AG09309 (cell line): ENCODE measurements around the gene PSMG4.

Experiments used
- DNase-seq: peaks from one replicate; pipeline ENCODE4 v3.0.0-alpha.2; 2010; ENCODE audit warnings: low read depth
- H3K4me3 ChIP-seq: 2 replicates; pipeline ENCODE4 v1.5.1; 2011; ENCODE audit warnings: mild to moderate bottlenecking, low read depth, low read length, moderate library complexity; ENCODE audit not compliant: control insufficient read depth
- TF ChIP-seq, protein P1 (sequence below): IDR thresholded peaks from 2 replicates; pipeline ENCODE4 v1.5.1; 2011; ENCODE audit warnings: mild to moderate bottlenecking, low read depth, low read length, inconsistent platforms; ENCODE audit not compliant: insufficient read depth, control insufficient read depth; ENCODE audit errors: missing control alignments

Gene PSMG4

GRCh38 chr6:3265671-3266070 is 6.9 kb downstream of the PSMG4 start:
- no peak for DNase-seq
- TF ChIP-seq, protein P1, sequence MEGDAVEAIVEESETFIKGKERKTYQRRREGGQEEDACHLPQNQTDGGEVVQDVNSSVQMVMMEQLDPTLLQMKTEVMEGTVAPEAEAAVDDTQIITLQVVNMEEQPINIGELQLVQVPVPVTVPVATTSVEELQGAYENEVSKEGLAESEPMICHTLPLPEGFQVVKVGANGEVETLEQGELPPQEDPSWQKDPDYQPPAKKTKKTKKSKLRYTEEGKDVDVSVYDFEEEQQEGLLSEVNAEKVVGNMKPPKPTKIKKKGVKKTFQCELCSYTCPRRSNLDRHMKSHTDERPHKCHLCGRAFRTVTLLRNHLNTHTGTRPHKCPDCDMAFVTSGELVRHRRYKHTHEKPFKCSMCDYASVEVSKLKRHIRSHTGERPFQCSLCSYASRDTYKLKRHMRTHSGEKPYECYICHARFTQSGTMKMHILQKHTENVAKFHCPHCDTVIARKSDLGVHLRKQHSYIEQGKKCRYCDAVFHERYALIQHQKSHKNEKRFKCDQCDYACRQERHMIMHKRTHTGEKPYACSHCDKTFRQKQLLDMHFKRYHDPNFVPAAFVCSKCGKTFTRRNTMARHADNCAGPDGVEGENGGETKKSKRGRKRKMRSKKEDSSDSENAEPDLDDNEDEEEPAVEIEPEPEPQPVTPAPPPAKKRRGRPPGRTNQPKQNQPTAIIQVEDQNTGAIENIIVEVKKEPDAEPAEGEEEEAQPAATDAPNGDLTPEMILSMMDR, result no peak
- no peak overlapping the region for H3K4me3 ChIP-seq

GRCh38 chr6:3266170-3266569 is 7.4 kb downstream of the PSMG4 start:
- no peak for DNase-seq
- TF ChIP-seq, protein P1, result no peak
- H3K4me3 ChIP-seq, result no peak overlapping the region

- no peak for DNase-seq
Observed at GRCh38 chr6:3267162-3267561, 8.4 kb downstream of the PSMG4 start.

GRCh38 chr6:3268680-3269079 is 9.9 kb downstream of the PSMG4 start:
- DNase-seq, result no peak
- no peak overlapping the region for H3K4me3 ChIP-seq
- TF ChIP-seq, protein P1, result no peak

More at GRCh38 chr6:3267162-3267561, 8.4 kb downstream of the PSMG4 start:
- TF ChIP-seq, protein P1, result no peak
- no peak overlapping the region for H3K4me3 ChIP-seq

- no peak for DNase-seq
- H3K4me3 ChIP-seq, result no peak overlapping the region
- TF ChIP-seq, protein P1, result no peak
Observed at GRCh38 chr6:3269281-3269975, 10.7 kb downstream of the PSMG4 start.

DNA sequence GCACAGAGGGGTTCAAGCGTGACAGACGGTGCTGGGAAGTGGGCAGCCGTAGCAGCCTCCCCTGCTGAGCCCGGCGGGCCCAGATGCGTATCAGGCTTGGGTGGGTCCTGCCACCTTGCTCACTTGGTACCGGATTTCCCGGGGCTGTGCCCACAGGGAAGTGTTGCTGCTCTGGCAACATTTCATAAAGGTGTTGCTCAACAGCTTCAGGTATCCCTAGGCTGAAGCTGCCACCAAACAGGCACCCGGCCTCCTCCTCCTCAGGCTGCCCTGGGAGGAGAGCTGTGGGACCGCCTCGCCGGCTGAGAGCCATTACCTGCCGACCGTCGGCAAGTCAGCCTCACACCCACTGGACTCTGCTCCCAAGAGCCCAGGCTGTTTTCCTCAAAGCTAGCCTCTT is 11.5 kb downstream of the PSMG4 start:
- H3K4me3 ChIP-seq, result no peak overlapping the region
- no peak for DNase-seq
- TF ChIP-seq, protein P1, result no peak
